GM23338 (cell line): Measurements from ENCODE around the gene SUSD2. TPM values are rescaled to one million over a fixed set of nuclear protein-coding genes. Genes with fewer than 3 reads are reported as not detected.

Experiments
- ATAC-seq: fragments of 200-7000 bp; cut with Tn5 transposase; 3 replicates; pipeline ENCODE4 v1.9.1; 2020
- DNase-seq: peaks from one replicate; pipeline ENCODE4 v3.0.0-alpha.2; 2015; ENCODE audit warnings: low spot score
- H2AFZ ChIP-seq: fragments of 200-600 bp; sonication (generic); 2 replicates; pipeline ENCODE4 v1.8.0; 2016; ENCODE audit warnings: antibody characterized with exemption, mild to moderate bottlenecking, moderate library complexity
- H3F3A ChIP-seq: fragments of 200-600 bp; sonication (generic); replicated peaks from 2 replicates; pipeline ENCODE4 v1.8.0; 2017; ENCODE audit warnings: antibody characterized with exemption, mixed run types, low read depth
- H3K27ac ChIP-seq: fragments of 200-600 bp; sonication (generic); 2 replicates; pipeline ENCODE4 v1.6.1; 2016; ENCODE audit warnings: low read depth
- H3K27me3 ChIP-seq: fragments of 200-600 bp; sonication (generic); 2 replicates; pipeline ENCODE4 v1.8.0; 2016; ENCODE audit warnings: mild to moderate bottlenecking, mixed run types, moderate library complexity; ENCODE audit not compliant: insufficient read depth
- H3K36me3 ChIP-seq: fragments of 200-600 bp; sonication (generic); 2 replicates; pipeline ENCODE4 v1.8.0; 2016; ENCODE audit warnings: mild to moderate bottlenecking; ENCODE audit not compliant: insufficient read depth
- H3K4me1 ChIP-seq: fragments of 200-600 bp; sonication (generic); 2 replicates; pipeline ENCODE4 v1.8.0; 2016; ENCODE audit warnings: mild to moderate bottlenecking, moderate library complexity; ENCODE audit not compliant: insufficient read depth
- H3K4me2 ChIP-seq: fragments of 200-600 bp; sonication (generic); 2 replicates; pipeline ENCODE4 v1.7.1; 2017; ENCODE audit warnings: mixed run types
- H3K4me3 ChIP-seq: fragments of 200-600 bp; sonication (generic); 2 replicates; pipeline ENCODE4 v1.6.1; 2016; ENCODE audit warnings: mixed run types
- H3K79me2 ChIP-seq: fragments of 200-600 bp; sonication (generic); replicated peaks from 2 replicates; pipeline ENCODE4 v1.8.0; 2017; ENCODE audit warnings: mild to moderate bottlenecking; ENCODE audit not compliant: insufficient read depth
- H3K9me2 ChIP-seq: fragments of 200-600 bp; sonication (generic); 2 replicates; pipeline ENCODE4 v1.8.0; 2017; ENCODE audit not compliant: insufficient read depth
- H4K20me1 ChIP-seq: fragments of 200-600 bp; sonication (generic); replicated peaks from 2 replicates; pipeline ENCODE4 v1.8.0; 2017; ENCODE audit warnings: mild to moderate bottlenecking; ENCODE audit not compliant: insufficient read depth
- H3K27ac Mint-ChIP-seq: 2 replicates; pipeline ENCODE4 v1.8.0; 2020; ENCODE audit warnings: inconsistent platforms, mild to moderate bottlenecking, moderate library complexity, mixed read lengths
- H3K27me3 Mint-ChIP-seq: 3 replicates; pipeline ENCODE4 v1.8.0; 2022; ENCODE audit warnings: low read depth, mild to moderate bottlenecking, moderate library complexity, mixed read lengths, inconsistent platforms; ENCODE audit not compliant: insufficient read depth, poor library complexity
- H3K36me3 Mint-ChIP-seq: 3 replicates; pipeline ENCODE4 v1.8.0; 2021; ENCODE audit warnings: low read depth, mild to moderate bottlenecking, inconsistent platforms, moderate library complexity, mixed read lengths
- H3K4me1 Mint-ChIP-seq: 3 replicates; pipeline ENCODE4 v1.8.0; 2020; ENCODE audit warnings: mild to moderate bottlenecking, inconsistent platforms, mixed read lengths
- H3K4me3 Mint-ChIP-seq: 3 replicates; pipeline ENCODE4 v1.8.0; 2021; ENCODE audit warnings: moderate library complexity, mild to moderate bottlenecking, inconsistent platforms, mixed read lengths
- H3K9me3 Mint-ChIP-seq: 3 replicates; pipeline ENCODE4 v1.8.0; 2020; ENCODE audit warnings: moderate library complexity, mild to moderate bottlenecking, inconsistent platforms, mixed read lengths
- CREB1 ChIP-seq: fragments of 250-450 bp; sonication (Bioruptor Pico); IDR thresholded peaks from 2 replicates; pipeline ENCODE4 v1.5.0; 2020; ENCODE audit warnings: low read depth, mild to moderate bottlenecking, moderate library complexity
- EZH2 ChIP-seq: fragments of 200-600 bp; sonication (generic); IDR thresholded peaks from one replicate; pipeline ENCODE4 v1.8.0; 2017; ENCODE audit warnings: antibody characterized with exemption, mild to moderate bottlenecking, low read depth; ENCODE audit not compliant: unreplicated experiment
- EZH2phosphoT487 ChIP-seq: fragments of 200-600 bp; sonication (generic); IDR thresholded peaks from one replicate; pipeline ENCODE4 v1.8.1; 2018; ENCODE audit warnings: antibody characterized with exemption; ENCODE audit not compliant: unreplicated experiment
- JUNB ChIP-seq: IDR thresholded peaks from one replicate; pipeline ENCODE4 v1.6.1; 2016; ENCODE audit warnings: antibody characterized with exemption; ENCODE audit not compliant: unreplicated experiment
- NANOG ChIP-seq: IDR thresholded peaks from 2 replicates; pipeline ENCODE4 v1.6.1; 2016; ENCODE audit warnings: antibody characterized with exemption, borderline replicate concordance
- POLR2AphosphoS5 ChIP-seq: IDR thresholded peaks from 2 replicates; pipeline ENCODE4 v1.6.1; 2016; ENCODE audit warnings: antibody characterized with exemption, low read depth
- STAT1 ChIP-seq: IDR thresholded peaks from one replicate; pipeline ENCODE4 v1.6.1; 2016; ENCODE audit warnings: antibody characterized with exemption; ENCODE audit not compliant: unreplicated experiment
- ZNF114 ChIP-seq: fragments of 250-450 bp; sonication (Bioruptor Pico); IDR thresholded peaks from 2 replicates; pipeline ENCODE4 v1.5.0; 2020; ENCODE audit warnings: mild to moderate bottlenecking, moderate library complexity
- ZNF331 ChIP-seq: fragments of 250-450 bp; sonication (Bioruptor Pico); IDR thresholded peaks from 2 replicates; pipeline ENCODE4 v1.5.0; 2020; ENCODE audit warnings: low read depth, mild to moderate bottlenecking, moderate library complexity
- polyA plus RNA-seq: library from polyadenylated mRNA; unstranded; fragments of >200 nt; fragmentation: Nextera tagmentation; extraction: Ambion mirVana; gene quantifications from 2 replicates; pipeline ENCODE4 v1.2.1, GENCODE V29; 2016
- total RNA-seq: library from RNA; depleted of rRNA; stranded (reverse); fragments of >200 nt; shearing (Covaris generic); gene quantifications from 2 replicates; pipeline ENCODE4 v1.2.3, GENCODE V29; 2014
- TF ChIP-seq, protein P1 (sequence below), 2 experiments: fragments of 200-600 bp in 1 of 2; sonication (generic) in 1 of 2; conservative IDR thresholded peaks; 2 replicates each; pipeline versions ENCODE4 v1.5.1 to v1.6.1; 2016 to 2017; ENCODE audit warnings: antibody characterized with exemption in 2 of 2, low read depth in 2 of 2, mild to moderate bottlenecking in 2 of 2, moderate library complexity in 1 of 2
- TF ChIP-seq, protein P2 (sequence below): IDR thresholded peaks from 2 replicates; pipeline ENCODE4 v1.6.1; 2016; ENCODE audit warnings: antibody characterized with exemption
- TF ChIP-seq, protein P3 (sequence below): IDR thresholded peaks from one replicate; pipeline ENCODE4 v1.6.1; 2018; ENCODE audit warnings: antibody characterized with exemption; ENCODE audit not compliant: unreplicated experiment
- TF ChIP-seq, protein P4 (sequence below): fragments of 250-450 bp; sonication (Bioruptor Pico); IDR thresholded peaks from 2 replicates; pipeline ENCODE4 v1.5.0; 2020; ENCODE audit warnings: mild to moderate bottlenecking, moderate library complexity

Gene SUSD2
- total and polyA plus RNA-seq, 2 experiments from 2014 or later = 0.74 to 2.1 TPM

DNA sequence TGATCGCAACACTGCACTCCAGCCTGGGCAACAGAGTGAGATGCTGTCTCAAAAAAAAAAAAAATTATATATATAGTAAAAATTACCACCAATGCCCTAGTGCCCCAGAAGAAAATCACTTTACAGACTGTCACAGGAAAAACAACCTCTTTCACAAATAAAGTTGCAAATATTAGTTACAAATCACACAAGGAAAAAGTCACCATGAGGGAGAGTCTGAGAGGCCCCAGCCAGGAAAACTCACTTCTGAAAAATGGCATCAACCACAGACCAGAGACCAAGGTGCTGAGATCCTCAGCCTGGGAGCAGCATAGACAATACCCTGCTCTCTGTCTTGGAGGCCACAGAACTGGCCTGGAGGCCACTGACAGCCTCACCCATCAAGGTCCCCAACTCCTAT, 43.2 kb downstream of the SUSD2 start (continued):
- no peak for TF ChIP-seq EZH2phosphoT487
- TF ChIP-seq EZH2 = no peak
- TF ChIP-seq JUNB = no peak
- TF ChIP-seq, protein P1, sequence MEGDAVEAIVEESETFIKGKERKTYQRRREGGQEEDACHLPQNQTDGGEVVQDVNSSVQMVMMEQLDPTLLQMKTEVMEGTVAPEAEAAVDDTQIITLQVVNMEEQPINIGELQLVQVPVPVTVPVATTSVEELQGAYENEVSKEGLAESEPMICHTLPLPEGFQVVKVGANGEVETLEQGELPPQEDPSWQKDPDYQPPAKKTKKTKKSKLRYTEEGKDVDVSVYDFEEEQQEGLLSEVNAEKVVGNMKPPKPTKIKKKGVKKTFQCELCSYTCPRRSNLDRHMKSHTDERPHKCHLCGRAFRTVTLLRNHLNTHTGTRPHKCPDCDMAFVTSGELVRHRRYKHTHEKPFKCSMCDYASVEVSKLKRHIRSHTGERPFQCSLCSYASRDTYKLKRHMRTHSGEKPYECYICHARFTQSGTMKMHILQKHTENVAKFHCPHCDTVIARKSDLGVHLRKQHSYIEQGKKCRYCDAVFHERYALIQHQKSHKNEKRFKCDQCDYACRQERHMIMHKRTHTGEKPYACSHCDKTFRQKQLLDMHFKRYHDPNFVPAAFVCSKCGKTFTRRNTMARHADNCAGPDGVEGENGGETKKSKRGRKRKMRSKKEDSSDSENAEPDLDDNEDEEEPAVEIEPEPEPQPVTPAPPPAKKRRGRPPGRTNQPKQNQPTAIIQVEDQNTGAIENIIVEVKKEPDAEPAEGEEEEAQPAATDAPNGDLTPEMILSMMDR (conservative IDR thresholded peaks at IDR 0.05; ENCODE audit: low read depth in 2 of 2) = no peak
- no peak for TF ChIP-seq POLR2AphosphoS5
- no peak for TF ChIP-seq ZNF331 (CRISPR knock-in tag)

DNA sequence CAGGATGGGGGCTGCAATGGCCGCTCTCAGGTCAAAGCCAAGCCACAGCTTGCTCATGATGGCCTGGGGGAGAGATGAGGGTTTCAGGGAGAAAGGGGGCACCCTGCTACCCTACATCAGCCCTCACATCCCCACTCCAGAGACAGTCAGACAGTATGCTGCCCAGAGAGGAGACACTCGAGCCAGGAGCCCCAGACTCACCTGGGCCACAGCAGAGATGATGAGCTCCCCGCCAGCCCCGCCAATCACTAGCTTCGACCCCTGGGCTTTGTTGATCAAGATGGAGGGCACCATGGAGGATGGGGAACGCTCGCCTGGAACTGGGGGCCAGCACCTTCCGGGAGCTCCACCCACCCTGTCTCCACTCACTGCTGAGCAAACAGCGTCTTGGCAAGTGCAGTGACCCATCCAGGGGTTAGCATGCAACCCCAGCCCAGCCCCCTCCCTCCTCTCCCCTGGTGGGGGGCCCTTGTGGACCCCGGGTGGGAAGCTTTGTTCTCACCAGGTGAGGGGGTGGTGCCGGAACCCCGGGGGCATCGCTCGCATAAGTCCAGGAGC, 43.8 kb downstream of the SUSD2 start:
- H3K4me1 Mint-ChIP-seq = no peaks in the 10 kb centered on the region; the same call in 2 of the 3 replicates
- H3K9me2 ChIP-seq = no peaks in the 10 kb centered on the region
- H3K27ac Mint-ChIP-seq = no peak overlapping the region
- H3K4me2 ChIP-seq = no peak overlapping the region
- no peak overlapping the region for H3K27ac ChIP-seq
- no peaks in the 10 kb centered on the region for H4K20me1 ChIP-seq
- no peaks in the 10 kb centered on the region for H3F3A ChIP-seq
- peaks cover 8% of the 10 kb centered on the region for H3K27me3 Mint-ChIP-seq
- H3K27me3 ChIP-seq = no peaks in the 10 kb centered on the region
- no peak overlapping the region for H2AFZ ChIP-seq
- no peak overlapping the region for H3K4me3 ChIP-seq
- H3K36me3 Mint-ChIP-seq = peaks cover 6% of the 10 kb centered on the region; the same call in 1 of the 3 replicates
- H3K9me3 Mint-ChIP-seq = peaks cover 6% of the 10 kb centered on the region; the same call in 2 of the 3 replicates
- ATAC-seq = no peak
- no peak overlapping the region for H3K4me3 Mint-ChIP-seq
- H3K4me1 ChIP-seq = no peaks in the 10 kb centered on the region
- H3K36me3 ChIP-seq = no peaks in the 10 kb centered on the region
- no peak for DNase-seq
- no peaks in the 10 kb centered on the region for H3K79me2 ChIP-seq
- TF ChIP-seq CREB1 (CRISPR knock-in tag) = no peak
- TF ChIP-seq NANOG = no peak
- TF ChIP-seq JUNB = no peak
- TF ChIP-seq, protein P2, sequence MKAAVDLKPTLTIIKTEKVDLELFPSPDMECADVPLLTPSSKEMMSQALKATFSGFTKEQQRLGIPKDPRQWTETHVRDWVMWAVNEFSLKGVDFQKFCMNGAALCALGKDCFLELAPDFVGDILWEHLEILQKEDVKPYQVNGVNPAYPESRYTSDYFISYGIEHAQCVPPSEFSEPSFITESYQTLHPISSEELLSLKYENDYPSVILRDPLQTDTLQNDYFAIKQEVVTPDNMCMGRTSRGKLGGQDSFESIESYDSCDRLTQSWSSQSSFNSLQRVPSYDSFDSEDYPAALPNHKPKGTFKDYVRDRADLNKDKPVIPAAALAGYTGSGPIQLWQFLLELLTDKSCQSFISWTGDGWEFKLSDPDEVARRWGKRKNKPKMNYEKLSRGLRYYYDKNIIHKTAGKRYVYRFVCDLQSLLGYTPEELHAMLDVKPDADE = no peak
- no peak for TF ChIP-seq EZH2
- no peak for TF ChIP-seq STAT1
- TF ChIP-seq, protein P3, sequence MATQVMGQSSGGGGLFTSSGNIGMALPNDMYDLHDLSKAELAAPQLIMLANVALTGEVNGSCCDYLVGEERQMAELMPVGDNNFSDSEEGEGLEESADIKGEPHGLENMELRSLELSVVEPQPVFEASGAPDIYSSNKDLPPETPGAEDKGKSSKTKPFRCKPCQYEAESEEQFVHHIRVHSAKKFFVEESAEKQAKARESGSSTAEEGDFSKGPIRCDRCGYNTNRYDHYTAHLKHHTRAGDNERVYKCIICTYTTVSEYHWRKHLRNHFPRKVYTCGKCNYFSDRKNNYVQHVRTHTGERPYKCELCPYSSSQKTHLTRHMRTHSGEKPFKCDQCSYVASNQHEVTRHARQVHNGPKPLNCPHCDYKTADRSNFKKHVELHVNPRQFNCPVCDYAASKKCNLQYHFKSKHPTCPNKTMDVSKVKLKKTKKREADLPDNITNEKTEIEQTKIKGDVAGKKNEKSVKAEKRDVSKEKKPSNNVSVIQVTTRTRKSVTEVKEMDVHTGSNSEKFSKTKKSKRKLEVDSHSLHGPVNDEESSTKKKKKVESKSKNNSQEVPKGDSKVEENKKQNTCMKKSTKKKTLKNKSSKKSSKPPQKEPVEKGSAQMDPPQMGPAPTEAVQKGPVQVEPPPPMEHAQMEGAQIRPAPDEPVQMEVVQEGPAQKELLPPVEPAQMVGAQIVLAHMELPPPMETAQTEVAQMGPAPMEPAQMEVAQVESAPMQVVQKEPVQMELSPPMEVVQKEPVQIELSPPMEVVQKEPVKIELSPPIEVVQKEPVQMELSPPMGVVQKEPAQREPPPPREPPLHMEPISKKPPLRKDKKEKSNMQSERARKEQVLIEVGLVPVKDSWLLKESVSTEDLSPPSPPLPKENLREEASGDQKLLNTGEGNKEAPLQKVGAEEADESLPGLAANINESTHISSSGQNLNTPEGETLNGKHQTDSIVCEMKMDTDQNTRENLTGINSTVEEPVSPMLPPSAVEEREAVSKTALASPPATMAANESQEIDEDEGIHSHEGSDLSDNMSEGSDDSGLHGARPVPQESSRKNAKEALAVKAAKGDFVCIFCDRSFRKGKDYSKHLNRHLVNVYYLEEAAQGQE = no peak
- TF ChIP-seq, protein P4, sequence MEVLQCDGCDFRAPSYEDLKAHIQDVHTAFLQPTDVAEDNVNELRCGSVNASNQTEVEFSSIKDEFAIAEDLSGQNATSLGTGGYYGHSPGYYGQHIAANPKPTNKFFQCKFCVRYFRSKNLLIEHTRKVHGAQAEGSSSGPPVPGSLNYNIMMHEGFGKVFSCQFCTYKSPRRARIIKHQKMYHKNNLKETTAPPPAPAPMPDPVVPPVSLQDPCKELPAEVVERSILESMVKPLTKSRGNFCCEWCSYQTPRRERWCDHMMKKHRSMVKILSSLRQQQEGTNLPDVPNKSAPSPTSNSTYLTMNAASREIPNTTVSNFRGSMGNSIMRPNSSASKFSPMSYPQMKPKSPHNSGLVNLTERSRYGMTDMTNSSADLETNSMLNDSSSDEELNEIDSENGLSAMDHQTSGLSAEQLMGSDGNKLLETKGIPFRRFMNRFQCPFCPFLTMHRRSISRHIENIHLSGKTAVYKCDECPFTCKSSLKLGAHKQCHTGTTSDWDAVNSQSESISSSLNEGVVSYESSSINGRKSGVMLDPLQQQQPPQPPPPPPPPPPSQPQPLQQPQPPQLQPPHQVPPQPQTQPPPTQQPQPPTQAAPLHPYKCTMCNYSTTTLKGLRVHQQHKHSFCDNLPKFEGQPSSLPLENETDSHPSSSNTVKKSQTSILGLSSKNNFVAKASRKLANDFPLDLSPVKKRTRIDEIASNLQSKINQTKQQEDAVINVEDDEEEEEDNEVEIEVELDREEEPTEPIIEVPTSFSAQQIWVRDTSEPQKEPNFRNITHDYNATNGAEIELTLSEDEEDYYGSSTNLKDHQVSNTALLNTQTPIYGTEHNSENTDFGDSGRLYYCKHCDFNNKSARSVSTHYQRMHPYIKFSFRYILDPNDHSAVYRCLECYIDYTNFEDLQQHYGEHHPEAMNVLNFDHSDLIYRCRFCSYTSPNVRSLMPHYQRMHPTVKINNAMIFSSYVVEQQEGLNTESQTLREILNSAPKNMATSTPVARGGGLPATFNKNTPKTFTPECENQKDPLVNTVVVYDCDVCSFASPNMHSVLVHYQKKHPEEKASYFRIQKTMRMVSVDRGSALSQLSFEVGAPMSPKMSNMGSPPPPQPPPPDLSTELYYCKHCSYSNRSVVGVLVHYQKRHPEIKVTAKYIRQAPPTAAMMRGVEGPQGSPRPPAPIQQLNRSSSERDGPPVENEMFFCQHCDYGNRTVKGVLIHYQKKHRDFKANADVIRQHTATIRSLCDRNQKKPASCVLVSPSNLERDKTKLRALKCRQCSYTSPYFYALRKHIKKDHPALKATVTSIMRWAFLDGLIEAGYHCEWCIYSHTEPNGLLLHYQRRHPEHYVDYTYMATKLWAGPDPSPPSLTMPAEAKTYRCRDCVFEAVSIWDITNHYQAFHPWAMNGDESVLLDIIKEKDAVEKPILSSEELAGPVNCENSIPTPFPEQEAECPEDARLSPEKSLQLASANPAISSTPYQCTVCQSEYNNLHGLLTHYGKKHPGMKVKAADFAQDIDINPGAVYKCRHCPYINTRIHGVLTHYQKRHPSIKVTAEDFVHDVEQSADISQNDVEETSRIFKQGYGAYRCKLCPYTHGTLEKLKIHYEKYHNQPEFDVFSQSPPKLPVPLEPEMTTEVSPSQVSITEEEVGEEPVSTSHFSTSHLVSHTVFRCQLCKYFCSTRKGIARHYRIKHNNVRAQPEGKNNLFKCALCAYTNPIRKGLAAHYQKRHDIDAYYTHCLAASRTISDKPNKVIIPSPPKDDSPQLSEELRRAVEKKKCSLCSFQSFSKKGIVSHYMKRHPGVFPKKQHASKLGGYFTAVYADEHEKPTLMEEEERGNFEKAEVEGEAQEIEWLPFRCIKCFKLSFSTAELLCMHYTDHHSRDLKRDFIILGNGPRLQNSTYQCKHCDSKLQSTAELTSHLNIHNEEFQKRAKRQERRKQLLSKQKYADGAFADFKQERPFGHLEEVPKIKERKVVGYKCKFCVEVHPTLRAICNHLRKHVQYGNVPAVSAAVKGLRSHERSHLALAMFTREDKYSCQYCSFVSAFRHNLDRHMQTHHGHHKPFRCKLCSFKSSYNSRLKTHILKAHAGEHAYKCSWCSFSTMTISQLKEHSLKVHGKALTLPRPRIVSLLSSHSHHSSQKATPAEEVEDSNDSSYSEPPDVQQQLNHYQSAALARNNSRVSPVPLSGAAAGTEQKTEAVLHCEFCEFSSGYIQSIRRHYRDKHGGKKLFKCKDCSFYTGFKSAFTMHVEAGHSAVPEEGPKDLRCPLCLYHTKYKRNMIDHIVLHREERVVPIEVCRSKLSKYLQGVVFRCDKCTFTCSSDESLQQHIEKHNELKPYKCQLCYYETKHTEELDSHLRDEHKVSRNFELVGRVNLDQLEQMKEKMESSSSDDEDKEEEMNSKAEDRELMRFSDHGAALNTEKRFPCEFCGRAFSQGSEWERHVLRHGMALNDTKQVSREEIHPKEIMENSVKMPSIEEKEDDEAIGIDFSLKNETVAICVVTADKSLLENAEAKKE (CRISPR knock-in tag) = no peak
- TF ChIP-seq POLR2AphosphoS5 = no peak
- no peak for TF ChIP-seq EZH2phosphoT487
- no peak for TF ChIP-seq ZNF114 (CRISPR knock-in tag)
